Motor neuron (in vitro differentiated cells): ENCODE measurements around the gene WDR5. TPM values are rescaled to one million over a fixed set of nuclear protein-coding genes. Genes with fewer than 3 reads are reported as not detected.
A peak's percentile ranks its signal among the peaks of the same experiment; 100 is the strongest.

Experiments
- ATAC-seq, 8 experiments: fragments of 200-7000 bp; cut with Tn5 transposase; replicated peaks in 6 of 8; 2 replicates each; pipeline ENCODE4 v1.8.0; 2021; ENCODE audit warnings: mild to moderate bottlenecking in 8 of 8, moderate library complexity in 8 of 8
- H3K27ac ChIP-seq, 2 donors: fragments of 250-450 bp; sonication (Bioruptor Pico); 2 replicates each; pipeline ENCODE4 v1.9.0; 2021; ENCODE audit warnings: antibody characterized with exemption in 2 of 2, mild to moderate bottlenecking in 2 of 2, moderate library complexity in 1 of 2
- H3K4me1 ChIP-seq, 2 donors: fragments of 250-450 bp; sonication (Bioruptor Pico); replicated peaks in 1 of 2; 2 replicates each; pipeline ENCODE4 v1.6.1; 2021; ENCODE audit warnings: antibody characterized with exemption in 2 of 2, mild to moderate bottlenecking in 2 of 2, moderate library complexity in 1 of 2
- H3K4me3 ChIP-seq, 5 donors: fragments of 250-450 bp; sonication (Bioruptor Pico); 2 replicates each; pipeline ENCODE4 v1.9.0; 2021; ENCODE audit warnings: antibody characterized with exemption in 5 of 5, mild to moderate bottlenecking in 5 of 5, moderate library complexity in 4 of 5
- WGBS, 10 experiments: fragments of 450-650 bp; shearing (Covaris generic); methylation state at CpG; one replicate each; pipeline ENCODE4 v1.0.0; 2022; 5-methylcytosine and 5-hydroxymethylcytosine counted together
- in situ Hi-C, 9 experiments: fragments of 400-800 bp; cut with MboI; loops; one replicate each; pipeline ENCODE4 v1.15.0; 2021; ENCODE audit warnings: low sequenced_read_pairs in 9 of 9, low pct_unique_long_range_greater_than_20kb in 2 of 9; ENCODE audit not compliant: unreplicated experiment in 9 of 9
- total RNA-seq, 8 experiments: library from RNA; unstranded; fragments of 300-600 nt; gene quantifications; 2 replicates each; pipeline versions ENCODE4 v1.2.3 to v1.2.4, GENCODE V29; 2022

WDR5 gene
- total RNA-seq, 8 experiments from 2014 or later, result 14.8 to 33.2 (median 21.9) TPM

DNA sequence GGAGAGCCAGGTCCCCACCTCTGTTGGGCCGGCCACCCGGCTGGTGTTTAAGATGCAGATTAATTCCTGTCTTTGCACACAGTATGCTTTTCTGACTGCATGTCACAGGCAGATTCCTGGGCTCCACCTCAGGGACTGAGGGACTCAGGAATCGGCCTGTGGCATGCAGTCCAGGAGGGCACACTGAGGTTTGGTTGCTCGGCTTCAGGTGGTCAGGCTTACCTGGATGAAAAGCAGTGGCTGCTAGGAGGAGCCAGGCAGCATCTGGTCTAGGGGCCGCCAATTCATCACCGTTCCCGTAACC is 1.1 kb downstream of the WDR5 start:
- in situ Hi-C loops, result no loop called here
- peaks cover 23 to 26% of the 10 kb centered on the region in 2 donors for H3K4me1 ChIP-seq
- ATAC-seq, result peak in 6 of 8 experiments; percentile 1 to 41 (median 8)
- H3K27ac ChIP-seq, result peak overlapping the region; percentile 84 to 85
- peak overlapping the region; percentile 64 to 96 (median 87) for H3K4me3 ChIP-seq
- WGBS, 10 experiments, result 0 to 70% (median 40%) methylated on average over 2 of the region's 7 CpGs; no CpG with 5 or more reads in 7 of the 10 experiments

DNA sequence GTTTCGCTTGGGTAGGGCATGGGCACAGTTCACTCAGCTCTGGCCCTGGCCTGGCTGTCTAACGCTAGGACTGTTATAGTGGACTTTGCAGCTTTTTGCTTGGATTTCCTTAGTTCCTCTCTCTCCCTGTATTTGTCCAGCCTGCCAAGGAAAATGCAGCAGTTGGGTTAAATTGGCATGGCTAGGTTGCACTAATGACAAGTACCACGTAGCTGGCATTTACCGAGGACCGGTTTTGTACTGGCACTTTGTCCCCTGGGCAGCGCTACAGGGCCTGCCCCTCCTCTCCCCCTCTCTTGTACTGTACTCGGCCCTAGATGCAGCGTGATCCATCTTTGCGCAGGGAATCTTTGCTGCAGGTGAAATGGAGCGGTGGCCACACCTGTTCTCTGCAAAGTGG is 2.4 kb downstream of the WDR5 start:
- in situ Hi-C loops, result no loop called here
- Histone ChIP-seq H3K27ac (no peak overlapping the region), H3K4me3 (no peak overlapping the region), H3K4me1 (peaks cover 23 to 26% of the 10 kb centered on the region in 2 donors)
- no peak for ATAC-seq
- WGBS, 10 experiments, result 52 to 90% (median 81%) methylated on average over 3 to 8 of the region's 10 CpGs; no CpG with 5 or more reads in 5 of the 10 experiments

DNA sequence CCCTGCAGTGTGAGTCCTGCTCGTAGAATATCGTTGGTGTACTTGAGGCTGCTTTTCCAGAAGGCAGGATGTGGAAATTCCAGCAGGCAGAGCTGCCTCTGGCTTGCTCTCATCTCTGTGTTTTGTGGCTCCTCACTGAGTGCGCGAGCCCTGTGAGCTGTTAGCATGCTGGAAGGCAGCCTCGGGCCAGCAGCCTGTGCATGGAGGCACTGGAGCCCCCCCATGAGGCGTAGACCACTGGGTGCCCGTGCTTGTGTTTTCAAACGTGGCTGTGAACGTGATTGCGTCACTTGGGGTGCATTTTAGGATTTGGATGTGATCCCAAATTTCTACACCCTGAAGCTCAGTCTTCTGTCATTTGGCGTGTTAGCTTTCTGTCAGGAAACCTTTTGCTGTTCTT is 3.2 kb downstream of the WDR5 start:
- in situ Hi-C loops, result no loop called here
- no peak overlapping the region for H3K4me3 ChIP-seq
- ATAC-seq, result no peak
- WGBS, 10 experiments, result 4 to 78% (median 48%) methylated on average over 3 to 11 of the region's 11 CpGs; no CpG with 5 or more reads in 2 of the 10 experiments
- peaks cover 23 to 26% of the 10 kb centered on the region in 2 donors for H3K4me1 ChIP-seq
- no peak overlapping the region for H3K27ac ChIP-seq

DNA sequence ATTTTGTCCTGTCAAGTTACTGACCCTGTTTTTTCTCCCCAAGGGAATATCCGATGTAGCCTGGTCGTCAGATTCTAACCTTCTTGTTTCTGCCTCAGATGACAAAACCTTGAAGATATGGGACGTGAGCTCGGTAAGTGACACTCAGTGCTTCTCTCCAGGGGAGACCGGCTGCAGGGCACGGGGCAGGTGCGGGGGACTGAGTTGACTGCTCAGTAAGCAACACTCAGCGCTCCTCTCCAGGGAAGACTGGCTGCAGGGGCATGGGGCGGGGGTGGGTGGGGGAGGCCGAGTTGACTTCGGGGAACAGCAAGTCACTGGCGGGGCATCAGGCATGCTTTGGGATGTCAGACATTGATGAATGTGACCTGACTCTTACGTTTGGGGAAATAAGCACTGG is 6.0 kb downstream of the WDR5 start:
- Histone ChIP-seq H3K4me1 (peaks cover 18% of the 10 kb centered on the region in 2 donors), H3K27ac (no peak overlapping the region), H3K4me3 (no peak overlapping the region)
- ATAC-seq, result no peak
- WGBS, 10 experiments, result 33 to 100% (median 97%) methylated on average over 1 to 3 of the region's 13 CpGs; no CpG with 5 or more reads in 2 of the 10 experiments
- in situ Hi-C loops, result no loop called here

DNA sequence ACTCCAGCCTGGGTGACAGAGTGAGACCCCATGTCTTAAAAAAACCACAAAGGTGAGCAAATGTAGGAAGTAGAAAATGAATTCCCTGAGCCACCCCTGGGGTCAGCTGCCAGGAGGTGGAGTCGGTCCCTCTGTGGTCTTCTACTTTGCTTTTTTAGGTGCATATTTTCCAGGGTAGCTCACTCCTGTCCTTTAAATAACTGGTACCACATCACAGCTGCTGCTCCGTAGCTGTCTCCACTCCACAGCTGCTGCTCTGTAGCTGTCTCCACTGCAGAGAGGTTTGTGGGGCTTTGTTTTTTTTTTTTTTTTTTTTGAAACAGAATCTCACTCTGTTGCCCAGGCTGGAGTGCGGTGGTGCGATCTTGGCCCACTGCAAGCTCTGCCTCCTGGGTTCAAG is 8.9 kb downstream of the WDR5 start:
- no peak for ATAC-seq
- in situ Hi-C loops, result no loop called here
- WGBS, 10 experiments, result 76 to 100% (median 92%) methylated on average over 1 to 4 of the region's 4 CpGs; no CpG with 5 or more reads in 1 of the 10 experiments

DNA sequence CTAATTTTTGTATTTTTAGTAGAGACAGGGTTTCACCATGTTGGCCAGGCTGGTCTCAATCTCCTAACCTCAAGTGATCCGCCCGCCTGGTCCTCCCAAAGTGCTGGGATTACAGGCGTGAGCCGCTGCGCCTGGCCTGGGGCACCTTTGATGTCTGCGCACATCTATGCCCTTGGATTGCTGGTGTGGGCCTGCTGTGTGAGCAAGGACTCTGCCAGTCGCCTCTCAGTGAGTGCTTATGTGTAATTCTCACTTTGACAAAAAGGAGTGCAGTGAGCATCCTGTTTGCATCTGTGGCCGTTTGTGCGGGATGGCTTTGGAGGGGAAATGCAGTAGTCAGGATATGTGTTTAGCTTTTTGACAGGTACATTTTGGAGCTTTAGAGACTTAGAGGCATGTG is 9.4 kb downstream of the WDR5 start:
- no peak overlapping the region for H3K4me3 ChIP-seq
- no peak overlapping the region for H3K27ac ChIP-seq
- in situ Hi-C loops, result no loop called here
- 87 to 100% (median 97%) methylated on average over 1 to 7 of the region's 9 CpGs; no CpG with 5 or more reads in 3 of the 10 experiments for WGBS, 10 experiments
- H3K4me1 ChIP-seq, result no peaks in the 10 kb centered on the region
- no peak for ATAC-seq

More for the DNA sequence above, 8.9 kb downstream of the WDR5 start:
- H3K4me1 ChIP-seq, result no peaks in the 10 kb centered on the region
- no peak overlapping the region for H3K27ac ChIP-seq
- H3K4me3 ChIP-seq, result no peak overlapping the region

DNA sequence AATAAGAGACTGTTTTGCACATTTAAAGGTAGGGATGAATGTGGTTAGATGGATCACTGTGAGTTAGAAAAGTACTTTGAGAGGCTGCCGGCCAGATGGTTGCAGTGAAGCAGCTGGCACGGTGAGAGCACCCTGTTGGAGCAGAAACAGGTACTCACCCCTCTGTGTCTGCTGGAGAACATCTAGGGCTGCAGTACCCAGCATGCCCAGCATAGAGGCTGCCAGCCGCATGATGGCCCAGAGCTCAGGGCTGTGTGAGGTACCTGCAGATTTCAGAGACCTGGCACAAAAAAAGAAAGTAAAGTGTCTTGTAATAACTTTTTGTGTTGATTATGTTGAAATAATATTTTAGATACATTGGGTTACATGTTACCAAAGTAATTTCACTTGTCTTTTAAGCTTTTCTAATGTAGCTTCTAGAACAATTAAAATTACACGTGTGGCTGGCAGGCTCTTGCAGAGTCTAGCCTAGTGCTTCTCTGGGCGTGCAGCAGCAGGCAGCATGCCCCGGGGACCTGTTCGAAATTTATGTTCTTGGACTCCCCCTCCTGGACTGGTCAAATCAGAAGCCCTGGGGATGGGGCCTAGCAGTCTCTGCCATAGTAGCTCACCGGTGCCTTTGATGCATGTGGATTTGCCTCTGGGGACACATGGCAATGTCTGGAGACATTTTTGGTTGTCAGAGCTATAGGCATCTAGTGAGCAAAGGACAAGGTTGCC is 11.1 kb downstream of the WDR5 start:
- Histone ChIP-seq H3K27ac (no peak overlapping the region), H3K4me3 (no peak overlapping the region), H3K4me1 (no peaks in the 10 kb centered on the region)
- WGBS, 10 experiments, result 69 to 100% (median 80%) methylated on average over 1 to 7 of the region's 8 CpGs; no CpG with 5 or more reads in 1 of the 10 experiments
- peak in 3 of 8 experiments; percentile 33 to 60 (median 41) for ATAC-seq
- in situ Hi-C loops, result no loop called here

DNA sequence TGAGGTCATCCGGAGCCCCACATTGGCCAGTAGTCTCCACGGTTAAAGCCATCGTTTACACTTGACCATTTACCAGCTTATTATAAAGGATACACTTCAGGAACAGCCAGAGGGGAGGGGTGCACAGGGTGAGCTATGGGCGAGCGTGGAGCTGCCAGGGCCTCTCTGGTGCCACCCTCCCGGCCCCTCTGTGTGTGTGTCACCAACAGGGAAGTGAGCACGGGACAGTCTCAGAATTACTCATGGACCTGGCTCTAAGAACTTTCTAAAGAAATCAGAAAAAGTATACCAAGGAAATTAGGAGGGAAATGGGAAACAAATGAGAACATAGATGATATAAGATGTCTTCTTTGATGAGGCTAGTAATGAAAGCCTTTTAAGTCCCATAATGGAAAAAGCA is 13.5 kb downstream of the WDR5 start:
- WGBS, 10 experiments, result 74 to 100% (median 93%) methylated on average over 1 to 7 of the region's 7 CpGs; no CpG with 5 or more reads in 4 of the 10 experiments
- no peak for ATAC-seq
- no peak overlapping the region for H3K4me3 ChIP-seq
- in situ Hi-C loops, result no loop called here
- H3K4me1 ChIP-seq, result no peaks in the 10 kb centered on the region
- H3K27ac ChIP-seq, result no peak overlapping the region

DNA sequence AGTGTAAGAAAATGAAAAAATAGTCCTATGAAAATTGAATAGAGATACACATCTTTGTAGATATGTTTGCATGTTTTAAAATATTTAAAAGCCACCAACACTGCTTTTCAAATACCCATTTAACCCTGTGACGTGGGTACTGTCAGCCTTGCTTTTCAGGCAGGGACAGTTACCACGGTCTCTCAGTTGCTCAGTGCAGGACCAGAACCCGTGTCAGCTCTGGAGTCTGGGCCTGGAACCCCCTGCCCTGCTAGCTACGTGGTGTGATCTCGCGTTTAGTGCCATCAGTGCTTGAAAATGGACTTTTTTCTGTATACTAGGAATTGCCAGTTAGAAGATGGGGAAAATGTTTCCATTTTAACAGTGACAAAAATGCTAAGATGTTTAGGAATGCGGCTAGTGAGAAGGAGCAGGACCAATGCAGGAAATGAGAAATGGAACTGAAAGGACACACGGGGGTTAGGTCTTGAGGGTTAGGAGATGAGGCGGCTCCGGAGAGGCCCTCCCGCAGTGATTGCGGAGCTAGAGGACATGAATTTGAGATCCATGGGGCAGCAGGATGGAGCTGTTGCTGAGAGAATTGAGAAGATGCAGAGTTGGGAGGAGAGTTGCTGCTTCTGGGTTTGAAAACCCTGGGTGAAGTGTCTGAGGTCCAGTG is 14.8 kb downstream of the WDR5 start:
- Histone ChIP-seq H3K4me1 (no peaks in the 10 kb centered on the region), H3K4me3 (no peak overlapping the region), H3K27ac (no peak overlapping the region)
- WGBS, 10 experiments, result 63 to 100% (median 93%) methylated on average over 1 to 12 of the region's 12 CpGs; no CpG with 5 or more reads in 1 of the 10 experiments
- in situ Hi-C loops, result loop anchor here in 1 of 9 experiments (25.0 kb wide), 1 partner anchor 287 kb away; no protein-coding TSS in a partner anchor
- ATAC-seq, result no peak

DNA sequence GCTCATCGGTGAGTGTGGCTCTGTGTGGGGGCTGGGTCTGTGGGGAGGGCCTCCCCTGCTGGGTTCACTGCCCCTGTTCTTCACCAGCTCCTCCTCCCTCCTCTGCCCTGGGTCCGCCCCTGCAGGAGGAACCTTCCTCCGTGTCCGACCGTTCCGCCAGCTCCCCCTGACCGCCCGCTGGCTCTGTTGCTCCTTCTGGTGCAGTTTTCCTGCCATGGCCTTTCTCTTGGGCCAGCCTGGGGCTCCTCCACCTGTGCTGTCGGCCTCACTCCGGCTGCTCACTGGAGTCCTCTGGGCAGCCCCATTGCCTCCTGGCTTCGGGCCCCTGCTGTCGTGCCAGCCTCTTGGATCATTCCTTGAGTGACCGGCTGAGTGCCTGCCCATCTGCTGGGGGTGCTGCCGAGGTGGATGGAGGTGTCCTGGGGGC is 16.2 kb downstream of the WDR5 start:
- WGBS, 10 experiments, result 85 to 100% methylated on average over 2 to 11 of the region's 14 CpGs; no CpG with 5 or more reads in 8 of the 10 experiments
- H3K4me3 ChIP-seq, result no peak overlapping the region
- ATAC-seq, result peak in 4 of 8 experiments; percentile 4 to 25 (median 13)
- H3K4me1 ChIP-seq, result no peaks in the 10 kb centered on the region
- in situ Hi-C loops, result loop anchor here in 1 of 9 experiments (25.0 kb wide), 1 partner anchor 285 kb away; no protein-coding TSS in a partner anchor
- H3K27ac ChIP-seq, result no peak overlapping the region

DNA sequence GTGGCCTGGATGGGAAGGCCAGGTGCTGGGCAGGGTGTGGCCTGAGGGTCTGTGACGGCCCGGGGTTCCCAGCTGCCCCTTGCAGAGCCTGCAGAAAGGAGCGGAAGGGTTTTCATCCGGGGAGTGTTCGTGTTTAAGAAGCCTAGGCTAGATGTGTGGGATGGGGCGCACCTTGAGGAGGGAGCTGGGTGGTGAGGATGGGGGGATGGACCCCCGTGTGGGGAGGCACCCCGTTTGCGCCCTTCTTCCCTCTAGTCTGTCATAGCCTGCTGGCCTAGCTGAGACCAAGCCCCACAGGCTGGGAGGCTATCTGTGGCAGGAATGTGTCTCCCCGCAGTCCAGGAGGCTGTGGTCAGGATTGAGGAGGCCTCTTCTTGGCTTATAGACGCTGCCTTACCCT is 16.6 kb downstream of the WDR5 start:
- ATAC-seq, result peak in 2 of 8 experiments; percentile 11 to 19
- in situ Hi-C loops, result loop anchor here in 1 of 9 experiments (25.0 kb wide), 1 partner anchor 285 kb away; no protein-coding TSS in a partner anchor
- Histone ChIP-seq H3K4me3 (no peak overlapping the region), H3K27ac (no peak overlapping the region), H3K4me1 (no peaks in the 10 kb centered on the region)
- WGBS, 10 experiments, result 100% methylated on average over 1 of the region's 11 CpGs; no CpG with 5 or more reads in 9 of the 10 experiments

DNA sequence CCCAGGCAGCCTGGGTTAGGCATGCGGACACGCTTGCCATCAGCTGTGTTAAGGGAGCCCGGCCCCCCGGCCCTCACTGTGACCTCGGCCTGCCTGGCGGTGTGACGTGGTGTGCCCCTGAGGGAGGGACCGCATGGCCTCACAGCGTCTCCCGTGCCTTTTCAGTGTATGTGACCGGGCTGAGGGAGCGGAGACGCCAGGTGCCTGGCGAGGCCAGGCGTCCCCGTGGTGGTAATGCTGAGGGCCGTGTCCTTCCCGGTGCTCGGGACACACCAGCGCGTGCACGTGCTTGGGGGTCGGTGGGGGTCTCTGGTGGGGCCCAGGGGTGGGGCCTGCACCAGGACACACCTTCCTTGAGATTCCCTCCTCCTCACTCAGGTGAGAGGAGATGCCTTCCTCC is 17.6 kb downstream of the WDR5 start:
- 80 to 93% (median 90%) methylated on average over 1 to 4 of the region's 23 CpGs; no CpG with 5 or more reads in 7 of the 10 experiments for WGBS, 10 experiments
- peak in 1 of 8 experiments; percentile 11 for ATAC-seq
- in situ Hi-C loops, result loop anchor here in 1 of 9 experiments (25.0 kb wide), 1 partner anchor 284 kb away; no protein-coding TSS in a partner anchor
- Histone ChIP-seq H3K27ac (no peak overlapping the region), H3K4me3 (no peak overlapping the region), H3K4me1 (no peaks in the 10 kb centered on the region)

DNA sequence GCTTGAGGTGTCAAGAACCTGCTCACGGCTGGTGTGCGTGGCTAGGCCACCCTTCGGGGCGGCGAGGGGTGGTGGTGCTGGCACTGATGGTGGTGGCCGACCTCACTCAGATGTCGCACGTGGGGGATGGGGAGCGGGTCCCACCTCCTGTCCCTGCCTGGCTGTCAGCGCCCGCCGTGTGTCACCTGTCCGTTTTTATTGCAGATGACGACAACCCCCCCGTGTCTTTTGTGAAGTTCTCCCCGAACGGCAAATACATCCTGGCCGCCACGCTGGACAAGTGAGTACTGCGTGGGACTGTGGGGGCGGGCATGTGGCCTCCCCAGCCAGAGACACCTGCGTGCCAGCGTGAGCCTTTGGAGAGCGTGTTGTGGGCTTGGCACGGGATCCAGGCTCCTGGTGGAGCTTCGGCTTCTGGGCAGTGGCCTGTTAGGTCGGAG is 18.4 kb downstream of the WDR5 start:
- H3K27ac ChIP-seq, result no peak overlapping the region
- H3K4me1 ChIP-seq, result no peaks in the 10 kb centered on the region
- H3K4me3 ChIP-seq, result no peak overlapping the region
- no peak for ATAC-seq
- WGBS, 10 experiments, result 80 to 100% (median 100%) methylated on average over 1 to 10 of the region's 27 CpGs; no CpG with 5 or more reads in 5 of the 10 experiments
- in situ Hi-C loops, result loop anchor here in 1 of 9 experiments (25.0 kb wide), 1 partner anchor 283 kb away; no protein-coding TSS in a partner anchor
